GM11168 (cell line): ENCODE data around the gene IRF4.

Experiments
- in situ Hi-C: fragments of 300-500 bp; cut with MboI; formaldehyde crosslinking; loops from one replicate; pipeline ENCODE4 v1.12.0; 2022; ENCODE audit warnings: low sequenced_read_pairs; ENCODE audit not compliant: unreplicated experiment

Gene IRF4

GRCh38 chr6:379410-380181, 12.0 kb upstream of the IRF4 start:
- in situ Hi-C loops: no loop called here

DNA sequence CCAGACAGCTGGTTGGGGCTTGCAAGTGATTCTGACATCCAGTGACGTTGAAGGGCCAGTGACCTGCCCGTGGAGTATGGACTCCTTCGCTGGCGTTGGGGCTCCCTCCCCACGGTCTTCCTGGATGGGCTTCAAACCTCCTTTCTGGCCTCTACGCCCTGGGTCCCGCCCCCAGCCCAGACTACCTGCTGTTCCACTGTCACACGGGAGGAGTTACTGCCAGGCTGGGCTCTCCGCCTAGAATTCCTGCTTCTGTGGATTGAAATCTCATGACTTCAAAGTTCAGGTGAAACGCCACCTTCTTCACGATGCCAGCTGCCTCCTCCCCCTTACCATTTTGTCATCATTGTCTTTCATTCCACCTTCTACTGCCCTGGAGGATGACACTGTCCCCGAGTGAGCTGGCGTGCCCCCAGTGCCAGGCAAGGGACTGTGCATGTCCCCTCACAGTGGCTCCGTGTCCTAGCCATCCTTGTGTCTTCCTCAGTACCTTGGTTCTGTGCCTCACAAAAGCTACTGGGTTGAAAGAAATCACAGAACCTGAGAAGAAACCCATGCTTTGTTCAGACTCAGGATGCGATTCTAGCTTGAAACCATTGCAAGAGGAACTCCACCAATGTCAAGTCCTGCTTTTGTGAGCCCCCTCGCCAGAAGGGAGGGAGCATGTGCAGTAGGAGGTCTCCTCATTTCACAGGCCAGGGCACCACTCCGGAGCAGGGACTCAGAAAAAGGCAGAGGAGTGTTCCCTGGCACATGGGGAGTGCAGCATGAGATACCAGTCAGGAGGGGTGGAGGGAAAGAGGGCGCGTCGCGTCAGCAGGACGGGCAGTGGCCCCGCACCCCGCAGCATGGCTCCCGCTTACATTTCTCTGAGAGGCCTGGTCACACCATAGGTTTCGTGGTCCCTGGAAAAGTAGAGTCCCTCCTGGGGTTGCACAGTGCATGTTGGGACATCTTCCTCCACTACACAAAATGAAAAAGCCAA, 11.0 kb upstream of the IRF4 start:
- in situ Hi-C loops: no loop called here

DNA sequence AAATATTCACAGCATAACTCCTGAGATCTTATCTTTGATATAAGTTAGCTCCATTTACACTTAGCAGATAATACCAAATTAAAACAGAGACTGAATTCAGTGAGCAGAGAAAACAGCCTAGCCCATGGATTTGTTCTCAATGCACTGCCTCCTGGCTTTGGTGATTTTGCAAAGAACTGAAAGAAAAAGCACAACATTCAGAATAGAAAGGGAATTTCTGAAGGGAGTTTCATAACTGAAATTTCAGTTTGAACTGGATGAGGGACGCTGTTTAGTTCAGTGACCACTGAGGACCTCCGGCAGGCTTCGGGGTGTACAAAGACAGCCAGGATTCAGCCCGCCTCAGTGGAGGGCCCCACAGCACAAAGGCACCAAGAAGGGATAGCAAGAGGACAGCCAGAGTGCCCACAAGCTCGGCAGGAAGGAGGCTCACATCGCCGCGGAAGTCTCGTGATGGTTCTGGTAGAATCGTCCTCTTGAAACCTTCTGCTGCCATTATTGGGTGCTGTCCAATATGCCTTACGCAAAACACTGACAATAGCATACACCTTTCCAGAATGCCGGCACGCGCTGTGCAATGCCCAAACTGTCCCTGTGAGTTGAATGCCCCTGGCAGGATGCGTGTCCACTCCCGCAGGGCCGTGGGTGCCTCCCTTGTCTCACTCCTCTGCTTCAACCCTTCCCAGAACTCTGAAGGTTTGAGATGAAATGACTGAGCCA, 9.7 kb upstream of the IRF4 start:
- in situ Hi-C loops: no loop called here

GRCh38 chr6:382883-383810, 8.4 kb upstream of the IRF4 start:
- in situ Hi-C loops: no loop called here

DNA sequence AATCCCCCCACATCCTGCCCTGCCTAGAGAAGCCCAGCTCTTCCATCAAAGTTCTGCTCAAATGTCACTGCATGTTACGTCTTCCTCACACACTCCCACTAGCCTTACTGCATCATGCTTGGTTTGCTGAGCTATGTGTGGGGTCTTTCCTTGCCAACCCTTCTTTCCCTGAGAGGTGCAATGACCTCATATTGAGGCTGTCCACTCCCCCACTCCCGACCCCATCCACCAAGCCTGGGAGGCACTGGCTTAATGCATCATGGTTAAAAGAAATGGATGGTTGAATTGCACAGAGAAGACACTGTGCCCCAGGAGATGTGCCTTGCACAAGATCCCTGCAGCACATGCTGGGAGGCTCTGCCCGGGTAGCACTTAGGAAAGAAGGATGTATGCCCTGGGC, 7.7 kb upstream of the IRF4 start:
- in situ Hi-C loops: no loop called here

DNA sequence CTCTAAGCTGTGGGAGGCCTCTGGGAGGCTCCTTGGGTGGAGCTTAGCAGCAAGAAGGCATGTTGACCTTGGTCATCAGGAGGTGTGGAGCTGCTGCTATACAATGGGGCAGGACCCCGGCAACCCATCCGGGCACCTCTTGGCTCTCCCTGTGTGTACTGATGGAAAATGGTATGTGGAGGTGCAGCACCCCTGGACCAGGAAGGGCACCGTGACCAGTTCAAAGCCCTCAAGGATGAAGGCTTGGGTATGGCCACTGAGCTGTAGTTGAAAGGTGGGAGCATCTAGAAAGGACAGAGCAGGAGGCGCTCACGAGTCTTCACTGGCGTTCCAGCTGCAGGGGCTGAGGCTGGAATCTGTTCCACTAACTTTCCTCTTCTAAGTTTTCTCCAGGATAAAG, 6.7 kb upstream of the IRF4 start:
- in situ Hi-C loops: no loop called here

DNA sequence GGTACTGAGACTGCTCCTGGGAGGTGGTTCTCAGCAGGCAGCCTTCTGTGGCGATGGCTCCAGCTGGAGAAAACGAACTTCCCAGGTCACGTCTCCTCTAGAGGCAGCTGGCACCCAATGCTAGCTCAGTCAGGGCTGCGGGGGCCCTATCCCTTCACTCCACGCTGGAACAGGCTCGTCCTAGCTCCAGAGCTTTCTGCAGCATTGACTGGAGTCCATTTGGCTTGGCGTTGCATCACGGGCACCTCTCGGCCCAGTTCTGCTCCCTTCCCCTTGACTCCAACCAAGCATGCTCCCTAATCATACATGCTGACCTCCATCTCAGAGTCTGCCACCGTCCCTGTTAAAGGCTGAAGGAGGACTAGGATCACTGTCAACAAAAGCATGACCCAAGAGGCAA, 5.9 kb upstream of the IRF4 start:
- in situ Hi-C loops: no loop called here

- in situ Hi-C loops: no loop called here
Measured at GRCh38 chr6:386688-387266, 4.8 kb upstream of the IRF4 start.

DNA sequence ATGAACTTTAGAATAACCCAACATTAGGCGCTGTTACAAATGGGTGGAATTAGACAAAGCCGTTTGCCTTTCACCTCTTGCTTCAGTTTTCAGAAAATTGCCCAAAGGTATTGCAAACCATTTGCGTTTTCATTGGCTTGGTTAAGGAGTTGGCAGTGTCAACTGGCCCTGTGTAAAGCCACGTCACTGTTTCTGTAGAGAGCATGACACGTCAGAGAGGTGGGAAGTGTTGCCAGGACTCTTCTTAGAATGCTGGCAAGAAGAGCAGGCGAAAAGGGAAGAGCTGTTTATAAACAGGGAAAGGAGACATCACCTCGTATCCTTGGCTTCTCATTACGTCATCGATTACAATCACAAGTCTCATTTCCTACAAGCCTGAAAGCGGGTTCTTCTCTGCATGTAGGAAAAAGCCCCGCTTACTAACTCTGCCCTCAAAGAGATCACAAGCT, 4.2 kb upstream of the IRF4 start:
- in situ Hi-C loops: no loop called here

DNA sequence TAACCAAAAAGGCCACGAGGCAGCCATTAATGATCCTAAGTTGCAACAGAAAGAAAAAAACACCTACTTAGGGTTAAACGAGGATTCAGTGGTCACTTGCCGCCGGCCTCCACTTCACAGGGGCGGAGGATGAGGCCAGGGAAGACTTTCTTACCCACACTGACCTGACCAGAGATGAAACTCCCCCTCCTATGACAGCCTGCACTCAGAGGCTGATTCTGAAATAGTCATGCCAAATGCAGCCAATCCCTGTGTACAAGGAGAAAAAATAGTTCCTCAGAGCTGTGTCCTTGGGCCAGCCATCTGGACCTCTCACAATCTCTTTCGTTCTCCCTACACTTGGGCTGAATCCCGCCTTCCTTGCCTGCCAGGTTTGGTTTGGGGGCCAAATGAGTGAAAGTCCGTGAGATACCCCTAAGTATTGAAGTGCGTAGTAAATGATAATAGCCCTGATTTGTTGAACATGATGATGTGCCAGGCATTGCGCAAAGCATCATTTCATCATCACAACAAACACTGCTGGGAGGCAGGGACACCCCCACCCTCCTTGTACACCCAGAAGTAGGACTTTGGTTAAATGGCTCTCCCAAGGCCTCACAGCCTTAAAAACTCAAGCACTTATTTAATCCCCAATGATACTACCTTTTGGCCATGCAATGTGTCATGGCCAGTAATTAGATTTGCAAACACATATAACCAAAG, 3.2 kb upstream of the IRF4 start:
- in situ Hi-C loops: no loop called here

- in situ Hi-C loops: no loop called here
Measured at GRCh38 chr6:389143-389542, 2.4 kb upstream of the IRF4 start.

GRCh38 chr6:389622-390021, 1.9 kb upstream of the IRF4 start:
- in situ Hi-C loops: loop anchor here (10.0 kb wide), 1 partner anchor 165 kb away; no protein-coding TSS in a partner anchor

GRCh38 chr6:390914-391558, 516 bp upstream of the IRF4 start:
- in situ Hi-C loops: loop anchor here (10.0 kb wide), 1 partner anchor 166 kb away; no protein-coding TSS in a partner anchor

DNA sequence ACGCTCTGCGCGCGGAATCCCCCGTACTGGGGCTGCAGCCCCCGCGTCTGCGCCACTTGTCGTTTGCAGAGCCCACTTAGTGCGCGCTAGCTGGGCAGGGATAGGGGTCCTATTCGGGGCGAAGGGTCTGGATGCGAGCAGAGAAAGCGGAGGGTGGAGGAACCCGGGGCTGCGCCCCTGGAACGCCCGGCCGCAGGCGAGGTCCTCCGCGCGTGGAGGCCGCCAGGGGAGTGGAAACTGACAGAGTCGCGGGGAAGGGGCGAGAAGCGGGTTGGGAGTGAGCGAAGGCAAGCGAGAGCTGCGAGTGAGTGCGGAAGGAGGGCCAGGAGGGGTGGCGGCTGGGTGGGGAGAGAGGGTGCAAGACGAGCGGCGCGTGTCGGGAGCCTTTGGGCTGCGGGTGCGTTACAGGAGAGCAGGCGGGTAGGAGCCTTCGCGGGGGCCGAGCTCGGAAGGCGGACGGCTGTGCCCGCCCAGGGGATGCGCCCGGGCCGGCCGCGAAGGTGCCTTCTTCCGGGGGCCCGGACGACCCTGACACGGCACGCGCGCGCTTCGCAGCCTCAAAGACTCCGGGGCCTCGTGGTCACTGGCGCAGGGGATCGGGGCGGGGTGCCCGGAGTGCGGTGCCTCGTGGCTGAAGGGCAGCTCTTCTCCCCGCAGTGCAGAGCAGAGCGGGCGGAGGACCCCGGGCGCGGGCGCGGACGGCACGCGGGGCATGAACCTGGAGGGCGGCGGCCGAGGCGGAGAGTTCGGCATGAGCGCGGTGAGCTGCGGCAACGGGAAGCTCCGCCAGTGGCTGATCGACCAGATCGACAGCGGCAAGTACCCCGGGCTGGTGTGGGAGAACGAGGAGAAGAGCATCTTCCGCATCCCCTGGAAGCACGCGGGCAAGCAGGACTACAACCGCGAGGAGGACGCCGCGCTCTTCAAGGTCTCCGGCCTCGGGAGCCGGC, 1.2 kb downstream of the IRF4 start:
- in situ Hi-C loops: loop anchor here (10.0 kb wide), 1 partner anchor 168 kb away; no protein-coding TSS in a partner anchor

- in situ Hi-C loops: loop anchor here (10.0 kb wide), 1 partner anchor 169 kb away; no protein-coding TSS in a partner anchor
Measured at GRCh38 chr6:393391-394221, 2.1 kb downstream of the IRF4 start.
